PC-3 (cell line): ENCODE measurements around the gene TMEM132D. TPM values are rescaled to one million over a fixed set of nuclear protein-coding genes. Genes with fewer than 3 reads are reported as not detected.

Experiments used
- ATAC-seq: fragments of 200-7000 bp; cut with Tn5 transposase; 2 replicates; pipeline ENCODE4 v1.9.1; 2020; ENCODE audit warnings: mild to moderate bottlenecking, moderate library complexity
- BruUV-seq: library from RNA; stranded (reverse); fragments of 400-500 nt; replicated peaks from 2 replicates; lab custom pipeline; 2021; lab: Mats Ljungman, UMichigan
- CTCF ChIA-PET: fragments of 300-600 bp; sonication (Branson Sonifier 250); formaldehyde crosslinking; loops from one replicate; lab custom pipeline; 2022; ENCODE audit warnings: antibody characterized with exemption; lab: Charles Lee
- POLR2A ChIA-PET: fragments of 300-600 bp; sonication (Branson Sonifier 250); formaldehyde crosslinking; loops from one replicate; lab custom pipeline; 2022; ENCODE audit warnings: antibody characterized with exemption; ENCODE audit not compliant: unreplicated experiment; lab: Charles Lee
- DNase-seq: peaks from one replicate; pipeline ENCODE4 v3.0.0-alpha.2; 2015
- H2AFZ ChIP-seq: fragments of 300-600 bp; sonication (generic); 2 replicates; pipeline ENCODE4 v1.6.0; 2016; ENCODE audit warnings: antibody characterized with exemption, low read length
- H3F3A ChIP-seq: fragments of 300-600 bp; sonication (generic); one replicate; pipeline ENCODE4 v1.6.0; 2017; ENCODE audit warnings: antibody characterized with exemption, low read length, control low read depth, mild to moderate bottlenecking; ENCODE audit not compliant: unreplicated experiment
- H3K27ac ChIP-seq: fragments of 300-600 bp; sonication (generic); 2 replicates; pipeline ENCODE4 v1.5.1; 2016; ENCODE audit warnings: mild to moderate bottlenecking, low read length
- H3K27me3 ChIP-seq: fragments of 300-600 bp; sonication (generic); 2 replicates; pipeline ENCODE4 v1.6.1; 2016; ENCODE audit warnings: low read length, mixed read lengths
- H3K36me3 ChIP-seq: fragments of 300-600 bp; sonication (generic); 2 replicates; pipeline ENCODE4 v1.6.1; 2016; ENCODE audit warnings: low read depth, mixed run types, low read length, mixed read lengths
- H3K4me1 ChIP-seq: fragments of 300-600 bp; sonication (generic); 2 replicates; pipeline ENCODE4 v1.5.1; 2016; ENCODE audit warnings: low read length; ENCODE audit not compliant: insufficient read depth
- H3K4me2 ChIP-seq: fragments of 300-600 bp; sonication (generic); 2 replicates; pipeline ENCODE4 v1.6.0; 2016; ENCODE audit warnings: low read length
- H3K4me3 ChIP-seq: fragments of 300-600 bp; sonication (generic); 2 replicates; pipeline ENCODE4 v1.5.1; 2016; ENCODE audit warnings: mild to moderate bottlenecking, low read length, mixed read lengths
- H3K79me2 ChIP-seq: fragments of 300-600 bp; sonication (generic); 2 replicates; pipeline ENCODE4 v1.6.1; 2017; ENCODE audit warnings: low read length, mixed read lengths
- H3K9ac ChIP-seq: fragments of 300-600 bp; sonication (generic); 2 replicates; pipeline ENCODE4 v1.6.0; 2016; ENCODE audit warnings: mild to moderate bottlenecking, low read length
- H3K9me2 ChIP-seq: fragments of 300-600 bp; sonication (generic); replicated peaks from 2 replicates; pipeline ENCODE4 v1.6.1; 2016; ENCODE audit warnings: mixed run types, low read length, mixed read lengths
- H3K9me3 ChIP-seq: fragments of 300-600 bp; sonication (generic); 2 replicates; pipeline ENCODE4 v1.6.1; 2016; ENCODE audit warnings: low read length, mixed read lengths
- H4K20me1 ChIP-seq: fragments of 300-600 bp; sonication (generic); 2 replicates; pipeline ENCODE4 v1.6.1; 2016; ENCODE audit warnings: low read length, mixed read lengths
- CTCF ChIP-seq: fragments of 300-600 bp; sonication (generic); conservative IDR thresholded peaks from 2 replicates; pipeline ENCODE4 v1.5.1; 2017; ENCODE audit warnings: antibody characterized with exemption, low read depth, mild to moderate bottlenecking, low read length
- EZH2 ChIP-seq: fragments of 300-600 bp; sonication (generic); IDR thresholded peaks from one replicate; pipeline ENCODE4 v1.6.1; 2017; ENCODE audit warnings: antibody characterized with exemption, mild to moderate bottlenecking, low read length; ENCODE audit not compliant: unreplicated experiment
- EZH2phosphoT487 ChIP-seq: fragments of 300-600 bp; sonication (generic); IDR thresholded peaks from 2 replicates; pipeline ENCODE4 v1.6.1; 2018; ENCODE audit warnings: mild to moderate bottlenecking, antibody characterized with exemption, low read length, borderline replicate concordance
- intact Hi-C: fragments of 100-400 bp; cut with micrococcal nuclease; formaldehyde crosslinking; loops from 2 replicates; pipeline ENCODE4 v1.9.0; 2023
- total RNA-seq: library from RNA; depleted of rRNA; stranded (reverse); fragments of >200 nt; gene quantifications from 2 replicates; pipeline ENCODE4 v1.2.3, GENCODE V29; 2014

TMEM132D gene
- total RNA-seq, 1 experiment from 2014 or later = not detected

GRCh38 chr12:129928643-129929042 is 24.8 kb upstream of the TMEM132D start:
- CTCF ChIA-PET = no interaction called here
- Histone ChIP-seq H3K4me3 (no peak overlapping the region), H3K27me3 (no peaks in the 10 kb centered on the region), H3F3A (no peaks in the 10 kb centered on the region), H3K9me2 (no peaks in the 10 kb centered on the region), H3K9ac (no peak overlapping the region), H2AFZ (no peak overlapping the region), H3K79me2 (no peaks in the 10 kb centered on the region), H3K27ac (no peak overlapping the region), H4K20me1 (no peaks in the 10 kb centered on the region), H3K4me2 (no peak overlapping the region), H3K4me1 (no peaks in the 10 kb centered on the region), H3K36me3 (no peaks in the 10 kb centered on the region), H3K9me3 (no peaks in the 10 kb centered on the region)
- no TSS peak for BruUV-seq
- ATAC-seq (no peak), DNase-seq (no peak)
- TF ChIP-seq CTCF (no peak), EZH2phosphoT487 (no peak), EZH2 (no peak)
- intact Hi-C loops = no loop called here
- POLR2A ChIA-PET = no interaction called here

GRCh38 chr12:129927316-129927900 is 23.6 kb upstream of the TMEM132D start:
- Histone ChIP-seq H3K36me3 (no peaks in the 10 kb centered on the region), H2AFZ (no peak overlapping the region), H3K4me2 (no peak overlapping the region), H4K20me1 (no peaks in the 10 kb centered on the region), H3K4me3 (no peak overlapping the region), H3K9me2 (no peaks in the 10 kb centered on the region), H3K27ac (no peak overlapping the region), H3K27me3 (no peaks in the 10 kb centered on the region), H3K9ac (no peak overlapping the region), H3K79me2 (no peaks in the 10 kb centered on the region), H3K4me1 (no peaks in the 10 kb centered on the region), H3K9me3 (peaks cover 8% of the 10 kb centered on the region), H3F3A (no peaks in the 10 kb centered on the region)
- ATAC-seq = no peak
- intact Hi-C loops = no loop called here
- BruUV-seq = no TSS peak
- POLR2A ChIA-PET = no interaction called here
- CTCF ChIA-PET = no interaction called here
- DNase-seq = no peak
- TF ChIP-seq EZH2phosphoT487 = no peak
- no peak for TF ChIP-seq CTCF
- no peak for TF ChIP-seq EZH2

GRCh38 chr12:129911428-129912049 is 7.7 kb upstream of the TMEM132D start:
- no peaks in the 10 kb centered on the region; the same call in 1 of the 2 replicates for H3K9me3 ChIP-seq
- no peak overlapping the region for H3K27ac ChIP-seq
- H3K4me3 ChIP-seq = no peak overlapping the region
- CTCF ChIA-PET = no interaction called here
- intact Hi-C loops = loop anchor here (5.0 to 10.0 kb wide), 2 partner anchors 851 to 913 kb away; no protein-coding TSS in a partner anchor
- TF ChIP-seq EZH2phosphoT487 (no peak), CTCF (peak; percentile 70)
- H3K4me2 ChIP-seq = no peak overlapping the region
- H2AFZ ChIP-seq = no peak overlapping the region
- peak; percentile 43; the same call in 1 of the 2 replicates for ATAC-seq
- H3K79me2 ChIP-seq = no peaks in the 10 kb centered on the region
- no peaks in the 10 kb centered on the region for H3K27me3 ChIP-seq
- H3K4me1 ChIP-seq = no peaks in the 10 kb centered on the region
- DNase-seq = peak; percentile 40
- BruUV-seq = no TSS peak
- H3K36me3 ChIP-seq = no peaks in the 10 kb centered on the region
- no peaks in the 10 kb centered on the region for H3K9me2 ChIP-seq
- POLR2A ChIA-PET = no interaction called here
- H4K20me1 ChIP-seq = no peaks in the 10 kb centered on the region
- H3F3A ChIP-seq = no peaks in the 10 kb centered on the region
- no peak overlapping the region for H3K9ac ChIP-seq
